B cell (primary cell): ENCODE results near the gene USP7. TPM values are rescaled to one million over a fixed set of nuclear protein-coding genes. Genes with fewer than 3 reads are reported as not detected.

ENCODE experiments used
- ATAC-seq: fragments of 200-7000 bp; cut with Tn5 transposase; one replicate; pipeline ENCODE4 v1.10.0; 2021; ENCODE audit warnings: low read depth, mild to moderate bottlenecking, moderate number of reproducible peaks, moderate library complexity
- CTCF ChIA-PET: fragments of 350-600 bp; sonication (Branson Sonifier 250); formaldehyde crosslinking; loops from one replicate; lab custom pipeline; 2021; ENCODE audit warnings: antibody characterized with exemption, inconsistent platforms; lab: Charles Lee
- POLR2A ChIA-PET: fragments of 350-600 bp; sonication (Branson Sonifier 250); formaldehyde crosslinking; loops from one replicate; lab custom pipeline; 2021; ENCODE audit warnings: antibody characterized with exemption; lab: Charles Lee
- DNase-seq: peaks from one replicate; pipeline ENCODE4 v3.0.0; 2013
- H2AFZ ChIP-seq: 2 replicates; pipeline ENCODE4 v1.6.1; 2012; ENCODE audit warnings: mild to moderate bottlenecking, low read depth, low read length; ENCODE audit not compliant: insufficient read depth, poor library complexity, severe bottlenecking
- H3K27ac ChIP-seq, 2 donors: 1 replicate in 1 of 2; 2 replicates in 1 of 2; pipeline ENCODE4 v1.5.1; 2012 to 2013; ENCODE audit warnings: low read length in 2 of 2, mild to moderate bottlenecking in 2 of 2, moderate library complexity in 1 of 2
- H3K27me3 ChIP-seq, 4 experiments: fragments of 200-600 bp in 1 of 4; sonication (generic) in 1 of 4; replicated peaks in 1 of 4; 1 replicate in 2 of 4; 2 replicates in 2 of 4; pipeline versions ENCODE4 v1.6.1 to v1.7.0; 2013 to 2016; ENCODE audit warnings: low read length in 3 of 4, mild to moderate bottlenecking in 2 of 4, mixed read lengths in 1 of 4, moderate library complexity in 1 of 4; ENCODE audit not compliant: insufficient read depth in 4 of 4, control insufficient read depth in 3 of 4; ENCODE audit errors: control extremely low read depth in 1 of 4
- H3K36me3 ChIP-seq, 2 experiments: replicated peaks in 1 of 2; 1 replicate in 1 of 2; 2 replicates in 1 of 2; pipeline versions ENCODE4 v1.6.1 to v1.7.1; 2013; ENCODE audit warnings: low read length in 1 of 2; ENCODE audit not compliant: insufficient read depth in 2 of 2, control insufficient read depth in 1 of 2; ENCODE audit errors: control extremely low read depth in 1 of 2, extremely low read depth in 1 of 2
- H3K4me1 ChIP-seq, 2 donors: fragments of 200-600 bp in 1 of 2; sonication (generic) in 1 of 2; 1 replicate in 1 of 2; 2 replicates in 1 of 2; pipeline versions ENCODE4 v1.5.1 to v1.6.1; 2013 to 2017; ENCODE audit warnings: low read length in 2 of 2; ENCODE audit not compliant: control insufficient read depth in 2 of 2, insufficient read depth in 2 of 2
- H3K4me2 ChIP-seq: replicated peaks from 2 replicates; pipeline ENCODE3; 2012; ENCODE audit warnings: mild to moderate bottlenecking, low read depth, low read length; ENCODE audit not compliant: poor library complexity, severe bottlenecking
- H3K4me3 ChIP-seq, 5 experiments: fragments of 200-600 bp in 1 of 5; sonication (generic) in 1 of 5; 1 replicate in 3 of 5; 2 replicates in 2 of 5; pipeline versions ENCODE4 v1.5.1 to v1.7.0; 2011 to 2016; ENCODE audit warnings: low read length in 4 of 5, mild to moderate bottlenecking in 4 of 5, low read depth in 2 of 5, control low read depth in 1 of 5, moderate library complexity in 1 of 5; ENCODE audit not compliant: insufficient read depth in 1 of 5; ENCODE audit errors: control extremely low read depth in 1 of 5, extremely low read depth in 1 of 5
- H3K79me2 ChIP-seq: fragments of 200-600 bp; sonication (generic); one replicate; pipeline ENCODE4 v1.6.0; 2016; ENCODE audit warnings: low read length; ENCODE audit not compliant: control insufficient read depth, insufficient read depth
- H3K9ac ChIP-seq: fragments of 200-600 bp; sonication (generic); 2 replicates; pipeline ENCODE4 v1.6.1; 2017; ENCODE audit warnings: mild to moderate bottlenecking, low read length, moderate library complexity
- H3K9me3 ChIP-seq, 3 donors: one replicate each; pipeline versions ENCODE4 v1.6.1 to v1.7.1; 2013; ENCODE audit warnings: low read length in 2 of 3; ENCODE audit not compliant: control insufficient read depth in 2 of 3, insufficient read depth in 1 of 3; ENCODE audit errors: control extremely low read depth in 1 of 3
- H4K20me1 ChIP-seq: 2 replicates; pipeline ENCODE4 v1.6.0; 2012; ENCODE audit warnings: mild to moderate bottlenecking, low read length; ENCODE audit not compliant: insufficient read depth, control insufficient read depth, poor library complexity, severe bottlenecking
- H3K27ac Mint-ChIP-seq: one replicate; pipeline ENCODE4 v1.8.0; 2021; ENCODE audit warnings: mixed read lengths
- H3K27me3 Mint-ChIP-seq: one replicate; pipeline ENCODE4 v1.8.0; 2021; ENCODE audit warnings: mixed read lengths
- H3K4me1 Mint-ChIP-seq: one replicate; pipeline ENCODE4 v1.8.0; 2021; ENCODE audit warnings: mixed read lengths
- H3K4me3 Mint-ChIP-seq: one replicate; pipeline ENCODE4 v1.8.0; 2021; ENCODE audit warnings: mixed read lengths
- H3K9me3 Mint-ChIP-seq: one replicate; pipeline ENCODE4 v1.8.0; 2022; ENCODE audit warnings: mixed read lengths; ENCODE audit not compliant: insufficient read depth
- EZH2 ChIP-seq: IDR thresholded peaks from 2 replicates; pipeline ENCODE4 v1.6.1; 2012; ENCODE audit warnings: borderline replicate concordance, low read depth, mild to moderate bottlenecking, moderate library complexity, low read length; ENCODE audit not compliant: insufficient read depth, poor library complexity, severe bottlenecking
- WGBS: methylation state at CpG from one replicate; pipeline ENCODE4 v1.1.5; 2013; ENCODE audit warnings: missing lambda C conversion rate; ENCODE audit not compliant: insufficient coverage; 5-methylcytosine and 5-hydroxymethylcytosine counted together
- intact Hi-C: fragments of 100-400 bp; cut with micrococcal nuclease; formaldehyde crosslinking; loops from one replicate; pipeline ENCODE4 v1.10.0; 2022
- polyA plus RNA-seq: library from polyadenylated mRNA; depleted of rRNA; stranded (reverse); fragments of >200 nt; gene quantifications from 2 replicates; pipeline ENCODE4 v1.2.3, GENCODE V29; 2012
- total RNA-seq, 2 donors: library from RNA; stranded (reverse); fragments of 120-200 nt in 1 of 2; gene quantifications; 1 replicate in 1 of 2; 2 replicates in 1 of 2; pipeline versions ENCODE4 v1.2.3 to v1.2.4, GENCODE V29; 2013 to 2022
- TF ChIP-seq, protein P1 (sequence below): fragments of 200-600 bp; IDR thresholded peaks from one replicate; pipeline ENCODE4 v1.8.0; 2022; ENCODE audit warnings: antibody characterized with exemption, mild to moderate bottlenecking

The USP7 gene
- total and polyA plus RNA-seq, 2 donors (not counting 1 experiment from before 2014, with no cell fraction given) = 27.4 to 223 TPM

GRCh38 chr16:8863594-8864424, 99.9 kb downstream of the USP7 start:
- H3K36me3 ChIP-seq = peaks cover 2 to 8% of the 10 kb centered on the region in 2 experiments
- H3K4me3 Mint-ChIP-seq = peak overlapping the region; percentile 44
- H3K9ac ChIP-seq = no peak overlapping the region

More at GRCh38 chr16:8863594-8864424, 99.9 kb downstream of the USP7 start:
- H2AFZ ChIP-seq = no peak overlapping the region
- no peak overlapping the region for H3K27ac ChIP-seq
- peaks cover 73% of the 10 kb centered on the region for H3K79me2 ChIP-seq
- ATAC-seq = no peak
- H3K9me3 Mint-ChIP-seq = no peaks in the 10 kb centered on the region
- H3K4me1 Mint-ChIP-seq = peaks cover 48% of the 10 kb centered on the region
- 63% methylated on average over 13 of the region's 17 CpGs for WGBS
- H3K27me3 Mint-ChIP-seq = no peaks in the 10 kb centered on the region
- H3K4me1 ChIP-seq = peaks cover 21 to 42% of the 10 kb centered on the region in 2 donors
- POLR2A ChIA-PET = interaction anchor here (0.7 kb wide), 1 partner anchor 12 kb away, joined by 5 read pairs; no protein-coding TSS in a partner anchor
- no peaks in the 10 kb centered on the region for H3K27me3 ChIP-seq
- TF ChIP-seq EZH2 = no peak
- TF ChIP-seq, protein P1, sequence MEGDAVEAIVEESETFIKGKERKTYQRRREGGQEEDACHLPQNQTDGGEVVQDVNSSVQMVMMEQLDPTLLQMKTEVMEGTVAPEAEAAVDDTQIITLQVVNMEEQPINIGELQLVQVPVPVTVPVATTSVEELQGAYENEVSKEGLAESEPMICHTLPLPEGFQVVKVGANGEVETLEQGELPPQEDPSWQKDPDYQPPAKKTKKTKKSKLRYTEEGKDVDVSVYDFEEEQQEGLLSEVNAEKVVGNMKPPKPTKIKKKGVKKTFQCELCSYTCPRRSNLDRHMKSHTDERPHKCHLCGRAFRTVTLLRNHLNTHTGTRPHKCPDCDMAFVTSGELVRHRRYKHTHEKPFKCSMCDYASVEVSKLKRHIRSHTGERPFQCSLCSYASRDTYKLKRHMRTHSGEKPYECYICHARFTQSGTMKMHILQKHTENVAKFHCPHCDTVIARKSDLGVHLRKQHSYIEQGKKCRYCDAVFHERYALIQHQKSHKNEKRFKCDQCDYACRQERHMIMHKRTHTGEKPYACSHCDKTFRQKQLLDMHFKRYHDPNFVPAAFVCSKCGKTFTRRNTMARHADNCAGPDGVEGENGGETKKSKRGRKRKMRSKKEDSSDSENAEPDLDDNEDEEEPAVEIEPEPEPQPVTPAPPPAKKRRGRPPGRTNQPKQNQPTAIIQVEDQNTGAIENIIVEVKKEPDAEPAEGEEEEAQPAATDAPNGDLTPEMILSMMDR = no peak
- H4K20me1 ChIP-seq = peaks cover 80% of the 10 kb centered on the region
- no peak for DNase-seq
- H3K27ac Mint-ChIP-seq = peak overlapping the region; percentile 77
- peak overlapping the region; percentile 9 for H3K4me2 ChIP-seq
- CTCF ChIA-PET = no interaction called here
- intact Hi-C loops = no loop called here
- H3K9me3 ChIP-seq = no peaks in the 10 kb centered on the region
- H3K4me3 ChIP-seq = no peak overlapping the region
